Keratinocyte (primary cell): ENCODE data around the gene ALK. TPM values are rescaled to one million over a fixed set of nuclear protein-coding genes. Genes with fewer than 3 reads are reported as not detected.

Experiments used
- DNase-seq: peaks from one replicate; pipeline ENCODE4 v3.0.0-alpha.2; 2011; ENCODE audit warnings: low read depth, missing footprints, low spot score
- FAIRE-seq: peaks from 2 replicates; lab custom pipeline; 2011; peaks lifted over from hg19 to GRCh38; lab: Jason Lieb, UNC
- H2AFZ ChIP-seq: 2 replicates; pipeline ENCODE4 v1.6.0; 2012; ENCODE audit warnings: low read length, control low read depth, inconsistent platforms; ENCODE audit not compliant: control insufficient read depth
- H3K27ac ChIP-seq: 2 replicates; pipeline ENCODE4 v1.5.1; 2011; ENCODE audit warnings: low read length; ENCODE audit not compliant: control insufficient read depth, insufficient read depth
- H3K27me3 ChIP-seq: 3 replicates; pipeline ENCODE4 v1.6.0; 2011; ENCODE audit warnings: low read length; ENCODE audit not compliant: control insufficient read depth, insufficient read depth; ENCODE audit errors: extremely low read depth
- H3K36me3 ChIP-seq, 2 experiments: 2 replicates in 1 of 2; 3 replicates in 1 of 2; pipeline ENCODE4 v1.5.1; 2011; ENCODE audit warnings: low read length in 2 of 2, mild to moderate bottlenecking in 1 of 2; ENCODE audit not compliant: control insufficient read depth in 2 of 2, insufficient read depth in 2 of 2; ENCODE audit errors: extremely low read depth in 1 of 2
- H3K4me1 ChIP-seq: 3 replicates; pipeline ENCODE4 v1.5.1; 2011; ENCODE audit warnings: low read length; ENCODE audit not compliant: control insufficient read depth, insufficient read depth; ENCODE audit errors: extremely low read depth
- H3K4me2 ChIP-seq: 3 replicates; pipeline ENCODE4 v1.6.0; 2011; ENCODE audit warnings: low read depth, low read length; ENCODE audit not compliant: control insufficient read depth, insufficient read depth; ENCODE audit errors: extremely low read depth
- H3K4me3 ChIP-seq, 3 experiments: fragments of 200-600 bp in 1 of 3; sonication (generic) in 1 of 3; 2 replicates in 2 of 3; 3 replicates in 1 of 3; pipeline ENCODE4 v1.5.1; 2011 to 2016; ENCODE audit warnings: low read length in 3 of 3, mild to moderate bottlenecking in 3 of 3, control low read depth in 2 of 3, inconsistent platforms in 1 of 3, low read depth in 1 of 3, mixed read lengths in 1 of 3, mixed run types in 1 of 3, moderate library complexity in 1 of 3; ENCODE audit not compliant: control insufficient read depth in 2 of 3, insufficient read depth in 2 of 3; ENCODE audit errors: extremely low read depth in 1 of 3
- H3K79me2 ChIP-seq: 2 replicates; pipeline ENCODE4 v1.6.0; 2012; ENCODE audit warnings: low read length; ENCODE audit not compliant: control insufficient read depth, insufficient read depth
- H3K9ac ChIP-seq: 3 replicates; pipeline ENCODE4 v1.6.0; 2011; ENCODE audit warnings: low read length; ENCODE audit not compliant: control insufficient read depth, insufficient read depth; ENCODE audit errors: extremely low read depth
- H3K9me1 ChIP-seq: 3 replicates; pipeline ENCODE4 v1.6.0; 2011; ENCODE audit warnings: low read length; ENCODE audit not compliant: control insufficient read depth, insufficient read depth; ENCODE audit errors: extremely low read depth
- H3K9me3 ChIP-seq: 2 replicates; pipeline ENCODE4 v1.5.1; 2012; ENCODE audit warnings: low read depth, low read length; ENCODE audit not compliant: control insufficient read depth
- H4K20me1 ChIP-seq: 3 replicates; pipeline ENCODE4 v1.6.0; 2011; ENCODE audit warnings: low read length; ENCODE audit not compliant: control insufficient read depth, insufficient read depth; ENCODE audit errors: extremely low read depth
- EZH2 ChIP-seq: IDR thresholded peaks from one replicate; pipeline ENCODE4 v1.6.1; 2012; ENCODE audit warnings: inconsistent platforms, mild to moderate bottlenecking, low read length, moderate library complexity
- dilution Hi-C: fragments of 300-500 bp; cut with MboI; formaldehyde crosslinking; loops from one replicate; pipeline ENCODE4 v1.7.0; 2020; ENCODE audit warnings: low sequenced_read_pairs; ENCODE audit not compliant: extremely low pct_ligation_motif_present
- polyA plus RNA-seq, 5 experiments: library from polyadenylated mRNA; depleted of rRNA in 3 of 5; stranded (reverse) in 3 of 5; stranded (forward) in 1 of 5; unstranded in 1 of 5; fragments of >200 nt; gene quantifications; 1 replicate in 1 of 5; 2 replicates in 3 of 5; 3 replicates in 1 of 5; pipeline versions ENCODE4 v1.2.1 to v1.2.3, GENCODE V29; 2011 to 2012; ENCODE audit warnings: missing spikeins in 2 of 5, low read depth in 1 of 5, low replicate concordance in 1 of 5
- TF ChIP-seq, protein P1 (sequence below), 3 experiments: IDR thresholded peaks in 1 of 3; conservative IDR thresholded peaks in 1 of 3; optimal IDR thresholded peaks in 1 of 3; 2 replicates in 2 of 3; 3 replicates in 1 of 3; pipeline versions ENCODE3 to v1.5.1; 2011; ENCODE audit warnings: low read length in 3 of 3, mild to moderate bottlenecking in 3 of 3, moderate library complexity in 2 of 3, control low read depth in 1 of 3, inconsistent platforms in 1 of 3; ENCODE audit not compliant: insufficient read depth in 2 of 3; ENCODE audit errors: extremely low read depth in 1 of 3

The ALK gene
- polyA plus RNA-seq, 1 donor (not counting 4 experiments of a cell fraction or from before 2014, with no cell fraction given) = not detected

GRCh38 chr2:29496198-29496597, 425.2 kb downstream of the ALK start:
- no peaks in the 10 kb centered on the region for H3K36me3 ChIP-seq
- no peaks in the 10 kb centered on the region for H4K20me1 ChIP-seq
- H3K9me1 ChIP-seq = no peaks in the 10 kb centered on the region
- no peak overlapping the region for H2AFZ ChIP-seq
- FAIRE-seq (no peak), DNase-seq (no peak)
- H3K4me1 ChIP-seq = no peaks in the 10 kb centered on the region
- H3K4me2 ChIP-seq = no peak overlapping the region
- H3K9me3 ChIP-seq = no peaks in the 10 kb centered on the region
- H3K27ac ChIP-seq = no peak overlapping the region
- H3K27me3 ChIP-seq = peaks cover 5% of the 10 kb centered on the region
- no peak overlapping the region for H3K9ac ChIP-seq
- no peaks in the 10 kb centered on the region for H3K79me2 ChIP-seq
- TF ChIP-seq EZH2 = no peak
- TF ChIP-seq, protein P1, sequence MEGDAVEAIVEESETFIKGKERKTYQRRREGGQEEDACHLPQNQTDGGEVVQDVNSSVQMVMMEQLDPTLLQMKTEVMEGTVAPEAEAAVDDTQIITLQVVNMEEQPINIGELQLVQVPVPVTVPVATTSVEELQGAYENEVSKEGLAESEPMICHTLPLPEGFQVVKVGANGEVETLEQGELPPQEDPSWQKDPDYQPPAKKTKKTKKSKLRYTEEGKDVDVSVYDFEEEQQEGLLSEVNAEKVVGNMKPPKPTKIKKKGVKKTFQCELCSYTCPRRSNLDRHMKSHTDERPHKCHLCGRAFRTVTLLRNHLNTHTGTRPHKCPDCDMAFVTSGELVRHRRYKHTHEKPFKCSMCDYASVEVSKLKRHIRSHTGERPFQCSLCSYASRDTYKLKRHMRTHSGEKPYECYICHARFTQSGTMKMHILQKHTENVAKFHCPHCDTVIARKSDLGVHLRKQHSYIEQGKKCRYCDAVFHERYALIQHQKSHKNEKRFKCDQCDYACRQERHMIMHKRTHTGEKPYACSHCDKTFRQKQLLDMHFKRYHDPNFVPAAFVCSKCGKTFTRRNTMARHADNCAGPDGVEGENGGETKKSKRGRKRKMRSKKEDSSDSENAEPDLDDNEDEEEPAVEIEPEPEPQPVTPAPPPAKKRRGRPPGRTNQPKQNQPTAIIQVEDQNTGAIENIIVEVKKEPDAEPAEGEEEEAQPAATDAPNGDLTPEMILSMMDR (optimal IDR thresholded peaks at IDR 0.05 in 1 of 3, IDR thresholded peaks at IDR 0.05 in 1 of 3, conservative IDR thresholded peaks at IDR 0.05 in 1 of 3; ENCODE audit: extremely low read depth in 1 of 3, insufficient read depth in 2 of 3, low read length in 3 of 3) = no peak
- dilution Hi-C loops = no loop called here
- H3K4me3 ChIP-seq = no peak overlapping the region

DNA sequence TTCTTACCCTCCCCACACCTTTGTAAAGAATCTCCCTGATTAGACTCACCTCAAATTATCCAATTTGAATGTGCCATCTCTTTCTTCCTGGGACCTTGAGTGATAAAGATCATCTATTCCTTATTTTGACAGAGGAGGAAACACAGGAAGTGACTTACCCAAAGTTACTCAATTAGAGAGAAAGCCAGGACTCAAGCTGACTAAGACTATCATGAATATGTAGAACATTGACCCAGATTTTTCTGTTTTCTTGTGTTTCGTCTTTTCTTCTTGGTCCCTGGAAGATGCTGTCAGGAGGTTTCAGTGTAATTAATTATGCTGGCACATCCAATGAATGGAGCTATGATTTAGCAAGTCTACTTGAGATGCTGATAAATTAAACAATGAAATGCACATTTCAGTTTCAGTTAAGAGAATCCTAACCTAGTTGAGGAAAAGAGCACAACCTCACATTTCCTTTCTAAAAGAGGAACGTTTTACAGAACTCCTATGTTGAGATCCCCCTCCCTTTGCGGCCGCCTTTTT, 425.8 kb downstream of the ALK start:
- H3K27ac ChIP-seq = no peak overlapping the region
- DNase-seq = no peak
- no peaks in the 10 kb centered on the region for H4K20me1 ChIP-seq
- no peak for TF ChIP-seq EZH2
- TF ChIP-seq, protein P1 (optimal IDR thresholded peaks at IDR 0.05 in 1 of 3, IDR thresholded peaks at IDR 0.05 in 1 of 3, conservative IDR thresholded peaks at IDR 0.05 in 1 of 3; ENCODE audit: extremely low read depth in 1 of 3, insufficient read depth in 2 of 3, low read length in 3 of 3) = no peak
- no peaks in the 10 kb centered on the region for H3K9me1 ChIP-seq
- no peaks in the 10 kb centered on the region for H3K79me2 ChIP-seq
- no peaks in the 10 kb centered on the region for H3K27me3 ChIP-seq
- H3K4me3 ChIP-seq = no peak overlapping the region
- H3K9me3 ChIP-seq = no peaks in the 10 kb centered on the region
- no peaks in the 10 kb centered on the region for H3K36me3 ChIP-seq
- no peak overlapping the region for H3K9ac ChIP-seq
- no peak overlapping the region for H3K4me2 ChIP-seq
- no peaks in the 10 kb centered on the region for H3K4me1 ChIP-seq
- no peak overlapping the region for H2AFZ ChIP-seq
- no peak for FAIRE-seq
- dilution Hi-C loops = no loop called here
